ENCODE data around the gene GPR62. TPM values are rescaled to one million over a fixed set of nuclear protein-coding genes. Genes with fewer than 3 reads are reported as not detected.

The GPR62 gene
- total RNA-seq, 4 donors from 2014 or later, result 0.13 to 1.8 (median 0.56) TPM; not detected in 1

- H3K4me1 ChIP-seq, result peaks cover 17% of the 10 kb centered on the region in 2 donors
- WGBS, 2 donors, result 93 to 94% methylated on average over 13 to 14 of the region's 14 CpGs
- no peak overlapping the region for H3K27ac ChIP-seq
- no peaks in the 10 kb centered on the region for H3K9me3 ChIP-seq
- no peak for DNase-seq
- no peaks in the 10 kb centered on the region for H3K27me3 ChIP-seq
- TF ChIP-seq POLR2A (IDR thresholded peaks at IDR 0.05), result no peak
- TF ChIP-seq CTCF (IDR thresholded peaks at IDR 0.05), result no peak
- intact Hi-C loops (cut with DNase I), result no loop called here
- H3K36me3 ChIP-seq, result no peaks in the 10 kb centered on the region
- no peak overlapping the region for H3K4me3 ChIP-seq (replicated peaks in 1 of 3)
These were observed 9.1 kb upstream of the GPR62 start for GRCh38 chr3:51945926-51946705.

- 79 to 84% methylated on average over 4 of the region's 4 CpGs for WGBS, 2 donors
- H3K9me3 ChIP-seq, result no peaks in the 10 kb centered on the region
- H3K36me3 ChIP-seq, result no peaks in the 10 kb centered on the region
- TF ChIP-seq POLR2A (IDR thresholded peaks at IDR 0.05), result no peak
- TF ChIP-seq CTCF (IDR thresholded peaks at IDR 0.05), result no peak
- H3K4me3 ChIP-seq (replicated peaks in 1 of 3), result no peak overlapping the region
- DNase-seq, result no peak
- H3K27me3 ChIP-seq, result no peaks in the 10 kb centered on the region
- no peak overlapping the region for H3K27ac ChIP-seq
- intact Hi-C loops (cut with DNase I), result no loop called here
- H3K4me1 ChIP-seq, result peaks cover 13 to 14% of the 10 kb centered on the region in 2 donors
These were observed 8.4 kb upstream of the GPR62 start for GRCh38 chr3:51946796-51947195.

GRCh38 chr3:51947215-51947900, 7.8 kb upstream of the GPR62 start:
- Histone ChIP-seq H3K27me3 (no peaks in the 10 kb centered on the region), H3K36me3 (no peaks in the 10 kb centered on the region), H3K4me3 (replicated peaks in 1 of 3) (no peak overlapping the region), H3K9me3 (no peaks in the 10 kb centered on the region), H3K27ac (no peak overlapping the region), H3K4me1 (peaks cover 12% of the 10 kb centered on the region in 2 donors)
- no peak for DNase-seq
- WGBS, 2 donors, result 81 to 83% methylated on average over 12 to 13 of the region's 13 CpGs
- intact Hi-C loops (cut with DNase I), result no loop called here
- TF ChIP-seq CTCF (IDR thresholded peaks at IDR 0.05) (no peak), POLR2A (IDR thresholded peaks at IDR 0.05) (no peak)

- Histone ChIP-seq H3K36me3 (no peaks in the 10 kb centered on the region), H3K27ac (no peak overlapping the region), H3K9me3 (no peaks in the 10 kb centered on the region), H3K27me3 (no peaks in the 10 kb centered on the region), H3K4me1 (peaks cover 4 to 5% of the 10 kb centered on the region in 2 donors), H3K4me3 (replicated peaks in 1 of 3) (no peak overlapping the region)
- TF ChIP-seq POLR2A (IDR thresholded peaks at IDR 0.05) (no peak), CTCF (IDR thresholded peaks at IDR 0.05) (no peak)
- WGBS, 2 donors, result 93 to 94% methylated on average over 9 to 10 of the region's 10 CpGs
- intact Hi-C loops (cut with DNase I), result no loop called here
- no peak for DNase-seq
These were observed 7.1 kb upstream of the GPR62 start for GRCh38 chr3:51948016-51948580.

- no peak overlapping the region for H3K4me3 ChIP-seq (replicated peaks in 1 of 3)
- no peak for DNase-seq
- TF ChIP-seq POLR2A (IDR thresholded peaks at IDR 0.05), result no peak
- no peak for TF ChIP-seq CTCF (IDR thresholded peaks at IDR 0.05)
- no peak overlapping the region for H3K27ac ChIP-seq
- H3K9me3 ChIP-seq, result no peaks in the 10 kb centered on the region
- H3K4me1 ChIP-seq, result no peaks in the 10 kb centered on the region
- intact Hi-C loops (cut with DNase I), result no loop called here
- H3K27me3 ChIP-seq, result no peaks in the 10 kb centered on the region
- no peaks in the 10 kb centered on the region for H3K36me3 ChIP-seq
- 96 to 100% methylated on average over 5 of the region's 5 CpGs for WGBS, 2 donors
These were observed 6.1 kb upstream of the GPR62 start for GRCh38 chr3:51949121-51949520.
